ENCODE measurements around the gene LAMA3.

LAMA3 gene

DNA sequence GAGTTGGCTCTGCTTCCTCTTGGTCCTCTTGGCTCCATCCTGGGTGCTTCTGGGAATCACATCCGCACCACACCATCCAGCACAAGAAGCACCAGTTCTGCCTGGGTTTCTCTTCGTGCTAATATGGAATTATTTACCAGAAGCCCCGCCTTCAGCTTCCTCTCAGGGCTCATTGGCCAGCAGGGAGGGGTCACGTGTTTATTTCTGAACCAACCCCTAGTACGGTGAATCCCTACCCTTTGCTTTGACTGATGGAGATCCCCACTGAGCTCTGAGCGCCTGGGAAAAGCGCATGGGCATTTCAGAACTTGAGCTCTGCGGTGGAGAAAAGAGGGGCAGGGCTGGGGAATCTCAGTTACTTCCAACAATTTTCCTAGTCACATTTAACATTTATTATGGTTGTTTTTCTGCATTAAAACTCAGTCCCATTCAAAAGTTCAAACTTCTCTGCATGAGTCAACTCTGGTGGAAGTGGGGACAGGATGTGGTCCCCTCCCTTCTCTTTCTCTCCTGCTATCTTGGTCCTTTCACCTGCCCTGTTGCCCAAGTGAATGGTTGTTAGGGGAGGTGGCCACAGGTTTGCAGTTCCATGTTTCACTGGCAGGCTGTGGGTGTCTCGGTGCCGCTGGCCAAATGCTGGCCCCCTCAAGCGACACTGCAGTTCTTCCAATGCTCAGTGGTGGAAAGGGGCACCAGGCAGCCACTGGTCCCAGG, 248.9 kb downstream of the LAMA3 start:
- no peaks in the 10 kb centered on the region for H3K27me3 ChIP-seq (ENCODE audit: control insufficient read depth in 1 of 2, insufficient read depth in 2 of 2, low read length in 2 of 2)
- H3K27ac ChIP-seq (ENCODE audit: low read depth, low read length), result no peak overlapping the region
- peaks cover 21 to 28% of the 10 kb centered on the region in 2 donors for H3K4me1 ChIP-seq (ENCODE audit: control insufficient read depth in 1 of 2, insufficient read depth in 2 of 2, low read length in 2 of 2)
- no peak overlapping the region for H3K4me3 ChIP-seq (ENCODE audit: low read depth in 1 of 2, low read length in 2 of 2)
- H3K9ac ChIP-seq (ENCODE audit: low read depth in 1 of 2, low read length in 2 of 2), result no peak overlapping the region
- H3K9me3 ChIP-seq (ENCODE audit: control insufficient read depth in 1 of 2, low read length in 2 of 2), result no peaks in the 10 kb centered on the region
- peaks cover 0 to 3% of the 10 kb centered on the region in 2 donors for H3K36me3 ChIP-seq (ENCODE audit: control insufficient read depth in 1 of 2, insufficient read depth in 2 of 2, low read length in 2 of 2)

DNA sequence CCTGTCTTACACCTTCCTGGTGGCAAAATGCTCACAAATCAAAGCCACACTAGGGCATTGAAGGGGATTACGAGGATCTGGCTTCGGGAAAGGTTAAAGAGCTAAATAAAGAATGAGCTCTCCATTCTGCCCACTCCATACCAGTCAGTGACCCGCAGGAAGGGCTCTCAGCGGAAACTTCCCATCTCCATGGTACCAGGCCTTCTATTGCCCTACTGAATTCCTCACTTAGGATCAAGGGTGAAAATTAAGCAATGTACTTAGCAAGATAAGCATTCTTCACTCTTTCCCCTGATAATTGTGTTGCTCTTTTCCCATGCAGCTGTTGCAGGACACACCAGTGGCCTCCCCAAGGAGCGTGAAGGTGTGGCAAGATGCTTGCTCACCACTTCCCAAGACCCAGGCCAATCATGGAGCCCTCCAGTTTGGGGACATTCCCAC, 249.7 kb downstream of the LAMA3 start:
- peaks cover 19 to 24% of the 10 kb centered on the region in 2 donors for H3K4me1 ChIP-seq (ENCODE audit: control insufficient read depth in 1 of 2, insufficient read depth in 2 of 2, low read length in 2 of 2)
- no peak overlapping the region for H3K4me3 ChIP-seq (ENCODE audit: low read depth in 1 of 2, low read length in 2 of 2)
- H3K36me3 ChIP-seq (ENCODE audit: control insufficient read depth in 1 of 2, insufficient read depth in 2 of 2, low read length in 2 of 2), result peaks cover 0 to 5% of the 10 kb centered on the region in 2 donors
- H3K9me3 ChIP-seq (ENCODE audit: control insufficient read depth in 1 of 2, low read length in 2 of 2), result no peaks in the 10 kb centered on the region
- H3K27me3 ChIP-seq (ENCODE audit: control insufficient read depth in 1 of 2, insufficient read depth in 2 of 2, low read length in 2 of 2), result no peaks in the 10 kb centered on the region
- H3K27ac ChIP-seq (ENCODE audit: low read depth, low read length), result no peak overlapping the region
- H3K9ac ChIP-seq (ENCODE audit: low read depth in 1 of 2, low read length in 2 of 2), result no peak overlapping the region

DNA sequence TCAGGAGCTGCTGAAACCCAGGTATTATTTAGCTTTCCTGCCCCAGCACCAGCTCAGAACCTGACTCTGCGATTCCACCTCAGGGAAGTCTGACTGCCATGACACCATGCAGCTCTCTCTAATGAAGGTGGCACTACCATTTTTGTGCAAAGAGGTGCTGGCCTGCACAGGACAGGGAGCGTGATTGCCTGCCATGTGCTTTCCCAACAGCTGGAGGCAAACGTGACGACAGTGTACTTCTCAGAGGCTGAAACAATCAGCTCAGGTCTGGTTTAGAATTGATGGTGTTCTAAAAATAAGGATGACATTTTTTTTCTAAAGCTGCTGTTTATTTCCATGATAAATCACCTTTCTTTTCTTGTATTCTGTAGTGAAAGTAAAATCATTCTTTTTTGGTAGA, 250.1 kb downstream of the LAMA3 start:
- Histone ChIP-seq H3K36me3 (ENCODE audit: control insufficient read depth in 1 of 2, insufficient read depth in 2 of 2, low read length in 2 of 2) (peaks cover 0 to 7% of the 10 kb centered on the region in 2 donors), H3K4me3 (ENCODE audit: low read depth in 1 of 2, low read length in 2 of 2) (no peak overlapping the region), H3K27ac (ENCODE audit: low read depth, low read length) (no peak overlapping the region), H3K27me3 (ENCODE audit: control insufficient read depth in 1 of 2, insufficient read depth in 2 of 2, low read length in 2 of 2) (no peaks in the 10 kb centered on the region), H3K4me1 (ENCODE audit: control insufficient read depth in 1 of 2, insufficient read depth in 2 of 2, low read length in 2 of 2) (peaks cover 15 to 20% of the 10 kb centered on the region in 2 donors), H3K9ac (ENCODE audit: low read depth in 1 of 2, low read length in 2 of 2) (no peak overlapping the region), H3K9me3 (ENCODE audit: control insufficient read depth in 1 of 2, low read length in 2 of 2) (no peaks in the 10 kb centered on the region)

DNA sequence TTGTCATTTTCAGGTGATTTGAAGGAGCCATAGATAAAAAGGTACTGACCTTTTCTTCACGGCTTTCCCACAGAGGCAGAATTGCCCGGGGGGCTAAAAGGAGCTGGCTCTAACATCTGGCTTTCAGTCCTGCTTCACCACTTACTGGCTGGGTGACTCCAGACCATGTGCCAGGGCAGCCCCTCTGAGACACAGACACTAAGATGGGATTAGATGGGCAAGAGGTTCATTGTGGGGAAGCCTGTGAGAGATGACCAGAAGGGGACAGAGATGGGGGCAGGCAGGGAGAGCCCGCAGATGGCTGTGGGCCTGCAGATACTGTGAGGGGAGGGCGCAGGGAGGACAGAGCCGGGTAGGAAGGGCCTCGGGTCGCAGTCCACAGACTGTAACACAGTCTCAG, 250.6 kb downstream of the LAMA3 start:
- H3K9me3 ChIP-seq (ENCODE audit: control insufficient read depth in 1 of 2, low read length in 2 of 2), result no peaks in the 10 kb centered on the region
- H3K4me3 ChIP-seq (ENCODE audit: low read depth in 1 of 2, low read length in 2 of 2), result no peak overlapping the region
- peaks cover 10 to 15% of the 10 kb centered on the region in 2 donors for H3K4me1 ChIP-seq (ENCODE audit: control insufficient read depth in 1 of 2, insufficient read depth in 2 of 2, low read length in 2 of 2)
- no peak overlapping the region for H3K27ac ChIP-seq (ENCODE audit: low read depth, low read length)
- H3K9ac ChIP-seq (ENCODE audit: low read depth in 1 of 2, low read length in 2 of 2), result no peak overlapping the region
- no peaks in the 10 kb centered on the region for H3K27me3 ChIP-seq (ENCODE audit: control insufficient read depth in 1 of 2, insufficient read depth in 2 of 2, low read length in 2 of 2)
- H3K36me3 ChIP-seq (ENCODE audit: control insufficient read depth in 1 of 2, insufficient read depth in 2 of 2, low read length in 2 of 2), result peaks cover 0 to 7% of the 10 kb centered on the region in 2 donors

DNA sequence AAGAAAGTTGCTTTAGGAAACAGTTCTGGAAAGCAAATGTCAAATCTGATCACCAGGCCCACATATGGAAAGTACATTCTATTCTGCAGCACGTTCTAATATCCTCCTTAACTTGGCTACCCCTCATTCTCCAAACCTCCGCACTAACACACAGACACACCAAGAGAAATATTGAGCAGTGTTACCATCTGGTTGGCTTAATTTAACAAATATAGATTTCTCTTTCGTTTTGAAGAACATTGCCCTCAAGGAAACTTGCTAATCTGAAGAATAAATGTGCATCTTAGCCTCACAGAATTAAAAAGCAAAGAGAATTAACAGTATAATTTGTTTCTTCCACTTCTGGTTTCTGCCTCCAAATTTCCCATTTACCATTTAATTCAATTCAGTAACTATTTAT, 252.5 kb downstream of the LAMA3 start:
- Histone ChIP-seq H3K9ac (ENCODE audit: low read depth in 1 of 2, low read length in 2 of 2) (no peak overlapping the region), H3K36me3 (ENCODE audit: control insufficient read depth in 1 of 2, insufficient read depth in 2 of 2, low read length in 2 of 2) (peaks cover 0 to 10% of the 10 kb centered on the region in 2 donors), H3K27ac (ENCODE audit: low read depth, low read length) (no peak overlapping the region), H3K4me1 (ENCODE audit: control insufficient read depth in 1 of 2, insufficient read depth in 2 of 2, low read length in 2 of 2) (peaks cover under 1% of the 10 kb centered on the region in 2 donors), H3K9me3 (ENCODE audit: control insufficient read depth in 1 of 2, low read length in 2 of 2) (no peaks in the 10 kb centered on the region), H3K27me3 (ENCODE audit: control insufficient read depth in 1 of 2, insufficient read depth in 2 of 2, low read length in 2 of 2) (no peaks in the 10 kb centered on the region), H3K4me3 (ENCODE audit: low read depth in 1 of 2, low read length in 2 of 2) (no peak overlapping the region)

DNA sequence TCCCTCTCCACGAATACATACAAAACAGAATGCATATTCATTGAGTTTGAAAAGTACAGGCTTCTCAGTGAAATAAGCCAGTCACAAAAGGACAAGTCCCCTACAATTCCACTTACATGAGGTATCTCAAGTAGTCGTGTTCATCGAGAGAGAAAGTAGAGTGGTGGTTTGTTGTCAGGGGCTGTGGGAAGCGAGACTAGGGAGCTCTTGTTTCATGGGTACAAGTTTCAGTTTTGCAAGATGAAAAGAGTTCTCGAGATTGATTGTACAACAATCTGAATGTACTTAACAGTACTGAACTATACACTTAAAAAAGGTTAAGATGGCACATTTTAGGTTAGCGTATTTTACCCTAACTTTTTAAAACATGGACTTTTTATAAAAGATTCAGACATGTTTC, 253.9 kb downstream of the LAMA3 start:
- no peak overlapping the region for H3K9ac ChIP-seq (ENCODE audit: low read depth in 1 of 2, low read length in 2 of 2)

DNA sequence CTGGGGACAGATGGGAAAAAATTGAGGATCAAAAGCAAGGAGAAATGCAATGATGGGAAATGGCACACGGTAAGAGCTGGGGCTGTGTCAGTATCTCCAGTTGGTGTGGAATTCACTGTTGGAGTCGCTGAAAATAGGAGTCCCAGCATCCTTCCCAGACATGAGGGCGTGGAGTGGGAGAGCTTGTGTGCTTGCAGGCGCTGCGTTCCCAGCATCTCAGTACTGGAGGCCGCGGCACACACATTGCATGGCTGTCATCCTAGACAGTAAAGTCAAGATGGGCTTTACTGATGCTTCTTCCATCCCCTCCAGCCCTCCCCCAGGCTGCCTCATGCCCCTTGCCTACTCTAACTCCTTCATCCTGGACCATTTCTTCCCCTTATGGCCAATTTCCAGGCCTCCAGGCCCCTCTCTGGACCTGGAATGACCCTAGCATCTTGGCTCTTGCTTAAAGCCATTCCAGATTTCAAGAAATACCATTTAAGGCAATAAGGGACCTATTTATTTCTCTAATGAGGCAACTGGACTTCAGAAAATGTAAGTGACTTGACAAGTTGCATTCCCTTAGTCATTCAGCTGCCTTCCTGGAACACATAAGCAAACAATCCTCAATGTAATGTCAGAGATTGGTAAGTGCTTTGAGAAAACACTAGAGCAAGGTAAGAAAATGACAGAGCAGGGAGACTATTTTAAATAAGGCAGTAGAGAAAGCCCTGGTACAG, 254.8 kb downstream of the LAMA3 start:
- Histone ChIP-seq H3K4me3 (ENCODE audit: low read depth in 1 of 2, low read length in 2 of 2) (no peak overlapping the region), H3K36me3 (ENCODE audit: control insufficient read depth in 1 of 2, insufficient read depth in 2 of 2, low read length in 2 of 2) (peaks cover 0 to 10% of the 10 kb centered on the region in 2 donors), H3K9me3 (ENCODE audit: control insufficient read depth in 1 of 2, low read length in 2 of 2) (no peaks in the 10 kb centered on the region), H3K27me3 (ENCODE audit: control insufficient read depth in 1 of 2, insufficient read depth in 2 of 2, low read length in 2 of 2) (no peaks in the 10 kb centered on the region), H3K27ac (ENCODE audit: low read depth, low read length) (no peak overlapping the region), H3K4me1 (ENCODE audit: control insufficient read depth in 1 of 2, insufficient read depth in 2 of 2, low read length in 2 of 2) (no peaks in the 10 kb centered on the region), H3K9ac (ENCODE audit: low read depth in 1 of 2, low read length in 2 of 2) (no peak overlapping the region)

More for the DNA sequence above, 253.9 kb downstream of the LAMA3 start:
- peaks cover 0 to 10% of the 10 kb centered on the region in 2 donors for H3K36me3 ChIP-seq (ENCODE audit: control insufficient read depth in 1 of 2, insufficient read depth in 2 of 2, low read length in 2 of 2)
- no peak overlapping the region for H3K27ac ChIP-seq (ENCODE audit: low read depth, low read length)
- H3K9me3 ChIP-seq (ENCODE audit: control insufficient read depth in 1 of 2, low read length in 2 of 2), result no peaks in the 10 kb centered on the region
- no peak overlapping the region for H3K4me3 ChIP-seq (ENCODE audit: low read depth in 1 of 2, low read length in 2 of 2)
- no peaks in the 10 kb centered on the region for H3K4me1 ChIP-seq (ENCODE audit: control insufficient read depth in 1 of 2, insufficient read depth in 2 of 2, low read length in 2 of 2)
- no peaks in the 10 kb centered on the region for H3K27me3 ChIP-seq (ENCODE audit: control insufficient read depth in 1 of 2, insufficient read depth in 2 of 2, low read length in 2 of 2)

DNA sequence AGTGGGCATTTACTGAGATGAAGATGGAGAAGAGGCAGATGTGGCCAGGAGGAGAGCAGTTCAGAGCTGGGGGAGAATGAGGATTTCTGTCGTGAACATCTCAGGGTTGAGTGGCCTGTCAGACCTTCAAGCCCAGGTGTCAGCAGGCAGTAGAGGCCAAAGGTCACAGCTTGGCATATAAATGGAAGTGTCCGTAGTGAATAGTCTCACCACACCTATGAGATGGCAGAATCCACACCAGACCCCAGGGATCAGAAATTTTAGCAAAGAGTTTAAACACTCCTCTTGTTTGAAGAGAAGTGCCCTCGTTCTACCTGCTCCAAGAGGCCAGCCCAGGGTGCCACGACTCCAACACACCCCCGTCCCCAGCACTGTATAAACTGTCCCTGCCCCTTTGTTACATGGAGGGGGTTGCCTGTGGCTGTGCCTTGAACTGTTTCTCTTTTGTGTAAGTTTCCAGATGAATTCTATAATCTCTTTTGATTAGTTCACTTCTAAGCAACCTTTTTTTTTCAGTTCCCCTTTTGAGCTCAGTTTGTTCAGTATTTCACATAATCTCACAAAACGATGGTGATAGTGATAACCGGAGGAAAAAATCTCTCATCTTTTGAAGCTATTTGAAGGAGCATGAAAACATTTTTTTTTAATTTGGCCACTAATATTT, 256.3 kb downstream of the LAMA3 start:
- no peak overlapping the region for H3K4me3 ChIP-seq (ENCODE audit: low read depth in 1 of 2, low read length in 2 of 2)
- H3K9ac ChIP-seq (ENCODE audit: low read depth in 1 of 2, low read length in 2 of 2), result no peak overlapping the region
- H3K4me1 ChIP-seq (ENCODE audit: control insufficient read depth in 1 of 2, insufficient read depth in 2 of 2, low read length in 2 of 2), result no peaks in the 10 kb centered on the region
- no peaks in the 10 kb centered on the region for H3K9me3 ChIP-seq (ENCODE audit: control insufficient read depth in 1 of 2, low read length in 2 of 2)
- H3K27me3 ChIP-seq (ENCODE audit: control insufficient read depth in 1 of 2, insufficient read depth in 2 of 2, low read length in 2 of 2), result no peaks in the 10 kb centered on the region
- H3K36me3 ChIP-seq (ENCODE audit: control insufficient read depth in 1 of 2, insufficient read depth in 2 of 2, low read length in 2 of 2), result peaks cover 0 to 13% of the 10 kb centered on the region in 2 donors
- H3K27ac ChIP-seq (ENCODE audit: low read depth, low read length), result no peak overlapping the region

DNA sequence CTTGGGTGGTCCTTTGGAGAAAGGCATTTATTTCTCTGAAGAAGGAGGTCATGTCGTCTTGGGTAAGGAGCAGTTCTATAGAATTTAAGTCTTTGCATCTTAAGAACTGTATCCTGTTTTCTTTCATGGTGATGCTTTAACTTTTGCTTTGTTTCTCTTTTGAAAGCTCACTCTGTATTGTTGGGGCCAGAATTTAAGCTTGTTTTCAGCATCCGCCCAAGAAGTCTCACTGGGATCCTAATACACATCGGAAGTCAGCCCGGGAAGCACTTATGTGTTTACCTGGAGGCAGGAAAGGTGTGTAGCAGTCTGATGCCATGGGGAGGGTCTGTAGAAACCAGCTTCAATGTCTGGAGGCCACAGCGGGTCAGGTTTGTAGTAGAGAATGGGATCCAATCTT, 260.6 kb downstream of the LAMA3 start:
- no peaks in the 10 kb centered on the region for H3K27me3 ChIP-seq (ENCODE audit: control insufficient read depth in 1 of 2, insufficient read depth in 2 of 2, low read length in 2 of 2)
- peaks cover 6% of the 10 kb centered on the region in 2 donors for H3K36me3 ChIP-seq (ENCODE audit: control insufficient read depth in 1 of 2, insufficient read depth in 2 of 2, low read length in 2 of 2)
- H3K4me3 ChIP-seq (ENCODE audit: low read depth in 1 of 2, low read length in 2 of 2), result no peak overlapping the region
- H3K4me1 ChIP-seq (ENCODE audit: control insufficient read depth in 1 of 2, insufficient read depth in 2 of 2, low read length in 2 of 2), result no peaks in the 10 kb centered on the region
- no peak overlapping the region for H3K27ac ChIP-seq (ENCODE audit: low read depth, low read length)
- H3K9ac ChIP-seq (ENCODE audit: low read depth in 1 of 2, low read length in 2 of 2), result no peak overlapping the region
- no peaks in the 10 kb centered on the region for H3K9me3 ChIP-seq (ENCODE audit: control insufficient read depth in 1 of 2, low read length in 2 of 2)

DNA sequence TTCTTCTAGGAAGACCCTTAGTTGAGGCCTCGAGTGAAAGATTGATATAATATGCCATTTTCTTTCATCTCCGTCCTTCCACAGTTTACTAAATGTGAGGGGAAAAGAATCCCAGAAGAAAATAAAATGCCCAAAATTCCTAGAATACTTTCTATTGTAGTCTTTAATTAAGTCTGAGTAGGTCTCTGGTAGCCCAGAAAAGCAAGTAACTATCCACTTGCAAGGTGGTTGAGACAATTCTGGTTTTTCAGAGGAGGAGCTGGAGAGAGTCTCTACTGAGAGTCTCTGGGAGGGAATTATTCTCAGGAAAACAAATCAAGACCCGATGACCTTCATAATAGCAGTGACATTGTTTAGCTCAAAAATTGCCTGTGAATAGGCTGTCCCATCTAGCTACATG, 261.4 kb downstream of the LAMA3 start:
- Histone ChIP-seq H3K4me1 (ENCODE audit: control insufficient read depth in 1 of 2, insufficient read depth in 2 of 2, low read length in 2 of 2) (no peaks in the 10 kb centered on the region), H3K9ac (ENCODE audit: low read depth in 1 of 2, low read length in 2 of 2) (no peak overlapping the region), H3K36me3 (ENCODE audit: control insufficient read depth in 1 of 2, insufficient read depth in 2 of 2, low read length in 2 of 2) (peaks cover 3 to 6% of the 10 kb centered on the region in 2 donors), H3K4me3 (ENCODE audit: low read depth in 1 of 2, low read length in 2 of 2) (no peak overlapping the region), H3K27ac (ENCODE audit: low read depth, low read length) (no peak overlapping the region), H3K27me3 (ENCODE audit: control insufficient read depth in 1 of 2, insufficient read depth in 2 of 2, low read length in 2 of 2) (no peaks in the 10 kb centered on the region), H3K9me3 (ENCODE audit: control insufficient read depth in 1 of 2, low read length in 2 of 2) (no peaks in the 10 kb centered on the region)

All from duodenal mucosa (tissue), 2 donors.